Upper lobe of right lung (tissue), 1 donor: ENCODE measurements around the gene TMEM150B. TPM values are rescaled to one million over a fixed set of nuclear protein-coding genes. Genes with fewer than 3 reads are reported as not detected.
A peak's percentile ranks its signal among the peaks of the same experiment; 100 is the strongest.

ENCODE experiments used
- ATAC-seq: fragments of 200-7000 bp; cut with Tn5 transposase; one replicate; pipeline ENCODE4 v1.9.1; 2020; ENCODE audit warnings: mild to moderate bottlenecking, moderate library complexity
- DNase-seq: peaks from one replicate; pipeline ENCODE4 v3.0.0-alpha.2; 2020
- H3K27ac ChIP-seq: fragments of 200-600 bp; one replicate; pipeline ENCODE4 v1.8.0; 2022
- H3K27me3 ChIP-seq: fragments of 200-600 bp; one replicate; pipeline ENCODE4 v1.8.0; 2022; ENCODE audit warnings: mild to moderate bottlenecking
- H3K36me3 ChIP-seq: fragments of 200-600 bp; one replicate; pipeline ENCODE4 v1.8.0; 2022
- H3K4me1 ChIP-seq: fragments of 200-600 bp; one replicate; pipeline ENCODE4 v1.8.0; 2022
- H3K4me3 ChIP-seq: fragments of 200-600 bp; one replicate; pipeline ENCODE4 v1.8.0; 2022; ENCODE audit warnings: mild to moderate bottlenecking
- H3K9me3 ChIP-seq: fragments of 200-600 bp; one replicate; pipeline ENCODE4 v1.8.0; 2022
- CTCF ChIP-seq: fragments of 200-600 bp; IDR thresholded peaks from one replicate; pipeline ENCODE4 v1.8.0; 2022; ENCODE audit warnings: antibody characterized with exemption
- intact Hi-C: fragments of 100-400 bp; cut with DNase I; formaldehyde crosslinking; loops from one replicate; pipeline ENCODE4 v1.11.0; 2022
- total RNA-seq: library from RNA; stranded (reverse); fragmentation: NEBNext Ultra II Directional; extraction: Animal tissue kit (Norgen Biotek cat#: 25700); gene quantifications from one replicate; pipeline ENCODE4 v1.2.1, GENCODE V29; 2021
- donor health status: DM: no; HTN: yes; CAD: no; lungs with severe emphysema.

Gene TMEM150B
- total RNA-seq, 1 donor from 2014 or later, result 23.9 TPM

DNA sequence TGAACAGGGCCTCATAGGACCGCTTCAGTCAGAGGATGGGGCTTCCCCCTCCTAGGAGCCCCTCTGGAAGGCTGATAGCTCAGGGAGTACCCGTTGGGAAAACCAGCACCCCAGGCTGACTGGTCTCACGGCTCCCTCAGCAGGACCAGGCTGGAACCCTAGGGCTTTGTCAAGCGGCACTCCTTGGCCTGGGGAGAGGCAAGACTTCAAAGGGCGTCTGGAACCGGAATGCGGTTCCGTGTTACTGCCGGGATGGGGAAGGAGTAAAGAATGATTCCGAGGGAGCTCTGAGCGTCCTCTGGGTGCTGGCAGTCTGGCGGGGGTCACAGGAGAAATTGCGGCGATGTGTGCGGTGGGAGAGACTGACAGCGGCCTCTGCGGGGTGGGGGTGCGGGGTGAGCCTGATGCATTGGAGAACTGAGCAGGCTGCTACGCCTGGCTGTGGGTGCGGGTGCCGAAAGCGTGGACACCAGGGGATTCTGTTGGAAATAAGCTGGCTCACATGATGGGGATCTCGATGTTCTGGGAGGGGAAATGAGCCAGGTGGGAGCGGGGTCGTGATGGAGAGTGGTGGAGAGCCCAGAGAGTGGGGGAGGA, 27.5 kb upstream of the TMEM150B start:
- no peak overlapping the region for H3K4me3 ChIP-seq
- H3K27me3 ChIP-seq, result peaks cover 40% of the 10 kb centered on the region
- no peak for TF ChIP-seq CTCF
- H3K4me1 ChIP-seq, result peaks cover 14% of the 10 kb centered on the region
- ATAC-seq, result no peak
- intact Hi-C loops, result no loop called here
- H3K36me3 ChIP-seq, result no peaks in the 10 kb centered on the region
- no peaks in the 10 kb centered on the region for H3K9me3 ChIP-seq
- H3K27ac ChIP-seq, result no peak overlapping the region
- DNase-seq, result no peak

DNA sequence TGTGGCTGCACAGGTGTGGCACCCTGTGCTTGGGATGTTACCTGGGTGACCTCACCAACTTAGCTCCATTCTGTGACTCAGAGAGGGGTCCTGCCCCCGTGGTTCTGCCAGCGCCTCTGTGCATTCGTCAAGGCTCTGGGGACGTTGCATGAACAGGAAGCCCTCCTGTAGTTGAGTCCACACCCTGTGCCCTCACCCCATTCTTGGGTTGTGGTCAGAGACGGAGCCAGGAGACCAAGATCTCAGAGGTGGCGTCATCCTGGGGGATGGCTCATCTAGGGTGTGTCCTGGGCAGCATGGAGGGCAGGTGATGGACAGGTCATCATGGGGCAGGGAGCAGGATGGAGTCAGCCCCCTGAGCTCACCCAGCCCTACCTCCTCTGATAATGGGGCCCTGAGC, 26.9 kb upstream of the TMEM150B start:
- TF ChIP-seq CTCF, result no peak
- H3K4me3 ChIP-seq, result no peak overlapping the region

GRCh38 chr19:55350620-55351315, 25.6 kb upstream of the TMEM150B start:
- no peak for ATAC-seq
- intact Hi-C loops, result no loop called here
- Histone ChIP-seq H3K4me3 (no peak overlapping the region), H3K9me3 (no peaks in the 10 kb centered on the region), H3K27me3 (peaks cover 40% of the 10 kb centered on the region), H3K36me3 (no peaks in the 10 kb centered on the region), H3K4me1 (peaks cover 14% of the 10 kb centered on the region), H3K27ac (no peak overlapping the region)
- DNase-seq, result no peak
- no peak for TF ChIP-seq CTCF

More for the DNA sequence above, 26.9 kb upstream of the TMEM150B start:
- no peak overlapping the region for H3K27ac ChIP-seq
- H3K27me3 ChIP-seq, result peaks cover 40% of the 10 kb centered on the region
- H3K4me1 ChIP-seq, result peaks cover 14% of the 10 kb centered on the region
- H3K36me3 ChIP-seq, result no peaks in the 10 kb centered on the region
- ATAC-seq (no peak), DNase-seq (no peak)
- intact Hi-C loops, result no loop called here
- no peaks in the 10 kb centered on the region for H3K9me3 ChIP-seq

- intact Hi-C loops, result no loop called here
- ATAC-seq (peak; percentile 39), DNase-seq (peak; percentile 76)
- H3K4me3 ChIP-seq, result no peak overlapping the region
- no peak for TF ChIP-seq CTCF
- peaks cover 30% of the 10 kb centered on the region for H3K27me3 ChIP-seq
- peaks cover 5% of the 10 kb centered on the region for H3K4me1 ChIP-seq
- no peaks in the 10 kb centered on the region for H3K9me3 ChIP-seq
- peaks cover 5% of the 10 kb centered on the region for H3K36me3 ChIP-seq
- H3K27ac ChIP-seq, result no peak overlapping the region
Measured at GRCh38 chr19:55348317-55349034, 23.3 kb upstream of the TMEM150B start.

DNA sequence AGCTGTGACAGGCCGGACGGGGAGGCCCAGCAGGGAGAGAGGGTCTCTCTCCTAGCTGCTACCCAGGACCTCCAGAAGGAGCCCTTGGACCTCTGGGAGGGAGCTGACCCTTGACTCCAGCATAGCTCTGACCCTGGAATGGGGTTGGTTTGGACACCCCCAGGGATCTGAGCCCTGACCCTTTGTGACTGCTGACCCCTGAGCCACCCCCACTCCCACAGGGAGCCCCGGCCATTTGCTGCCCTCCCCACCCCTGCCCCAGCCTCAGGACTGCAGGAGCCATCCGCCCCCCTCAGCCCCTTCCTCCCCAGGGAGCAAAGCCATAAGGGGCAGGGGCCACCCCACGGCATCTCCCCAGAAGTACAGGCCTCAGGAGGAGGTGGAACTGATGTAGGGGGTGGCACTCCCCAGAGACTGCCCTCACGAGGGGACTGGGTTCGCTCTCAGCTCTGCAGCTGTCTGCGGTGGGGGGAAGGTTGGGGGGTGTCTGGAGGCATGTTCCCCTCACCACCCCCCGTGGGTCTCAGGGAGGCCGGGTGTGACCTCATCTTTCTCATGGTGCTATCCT, 22.4 kb upstream of the TMEM150B start:
- H3K27me3 ChIP-seq, result peaks cover 20% of the 10 kb centered on the region
- ATAC-seq, result no peak
- no peak overlapping the region for H3K27ac ChIP-seq
- H3K36me3 ChIP-seq, result peaks cover 6% of the 10 kb centered on the region
- DNase-seq, result no peak
- no peaks in the 10 kb centered on the region for H3K9me3 ChIP-seq
- no peaks in the 10 kb centered on the region for H3K4me1 ChIP-seq
- no peak overlapping the region for H3K4me3 ChIP-seq
- intact Hi-C loops, result no loop called here
- no peak for TF ChIP-seq CTCF
